B cell (primary cell): ENCODE data around the gene CCDC187.

Source experiments
- CTCF ChIP-seq: fragments of 200-600 bp; IDR thresholded peaks from one replicate; pipeline ENCODE4 v1.8.0; 2022; ENCODE audit warnings: antibody characterized with exemption, mild to moderate bottlenecking
- EZH2 ChIP-seq: IDR thresholded peaks from 2 replicates; pipeline ENCODE4 v1.6.1; 2012; ENCODE audit warnings: borderline replicate concordance, low read depth, mild to moderate bottlenecking, moderate library complexity, low read length; ENCODE audit not compliant: insufficient read depth, poor library complexity, severe bottlenecking

DNA sequence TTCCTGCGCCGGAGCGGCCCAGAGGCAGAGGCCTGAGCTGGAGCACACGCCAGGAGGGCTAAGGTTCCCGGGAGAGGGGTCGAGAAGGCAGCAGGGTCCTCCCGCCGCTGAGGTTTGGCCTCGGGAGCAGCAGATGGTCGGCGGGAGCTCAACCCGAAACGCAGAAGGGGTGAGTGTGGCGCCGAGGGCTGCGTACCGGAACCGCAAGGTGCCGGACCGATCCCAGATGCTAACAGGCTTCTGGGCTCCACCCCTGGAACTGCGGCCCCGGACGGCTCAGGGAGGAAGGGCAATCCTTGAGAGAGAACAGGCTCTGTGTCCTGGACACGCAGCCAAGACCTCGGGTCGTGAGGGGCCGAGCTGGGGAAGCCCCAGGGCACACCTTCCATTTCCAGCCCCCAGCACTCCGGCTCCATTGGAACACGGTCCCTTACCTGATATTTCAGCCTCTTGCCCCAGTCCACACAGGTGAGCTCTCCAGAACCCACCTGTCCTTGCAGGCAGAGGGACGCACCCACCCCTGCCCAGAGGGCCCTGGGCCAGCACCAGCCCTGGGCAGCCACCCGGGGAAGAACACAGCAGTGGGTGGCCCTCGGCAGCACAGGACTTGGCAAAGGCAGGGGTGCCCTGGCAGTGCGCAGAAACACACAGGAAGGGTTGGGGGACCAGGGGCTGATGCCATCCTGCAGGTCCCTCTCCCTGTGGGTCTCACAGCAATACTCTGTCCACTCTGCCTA lies 100.3 kb downstream of the CCDC187 start:
- TF ChIP-seq CTCF (no peak), EZH2 (no peak)
